Osteocyte (in vitro differentiated cells): ENCODE measurements around the gene NR2F6. TPM values are rescaled to one million over a fixed set of nuclear protein-coding genes. Genes with fewer than 3 reads are reported as not detected.

ENCODE experiments used
- DNase-seq: peaks from one replicate; pipeline ENCODE4 v3.0.0; 2021; ENCODE audit warnings: mixed read lengths; ENCODE audit not compliant: unreplicated experiment; ENCODE audit errors: extremely low spot score
- H3K27ac Mint-ChIP-seq: one replicate; pipeline ENCODE4 v1.8.0; 2021; ENCODE audit warnings: mild to moderate bottlenecking, mixed read lengths; ENCODE audit not compliant: unreplicated experiment
- H3K27me3 Mint-ChIP-seq: one replicate; pipeline ENCODE4 v1.8.0; 2021; ENCODE audit warnings: mixed read lengths; ENCODE audit not compliant: unreplicated experiment
- H3K36me3 Mint-ChIP-seq: one replicate; pipeline ENCODE4 v1.8.0; 2021; ENCODE audit warnings: mixed read lengths; ENCODE audit not compliant: unreplicated experiment
- H3K4me1 Mint-ChIP-seq: one replicate; pipeline ENCODE4 v1.8.0; 2021; ENCODE audit warnings: mixed read lengths; ENCODE audit not compliant: unreplicated experiment
- H3K4me3 Mint-ChIP-seq: one replicate; pipeline ENCODE4 v1.8.0; 2021; ENCODE audit warnings: mild to moderate bottlenecking, moderate library complexity, mixed read lengths; ENCODE audit not compliant: unreplicated experiment
- H3K9me3 Mint-ChIP-seq: one replicate; pipeline ENCODE4 v1.8.0; 2021; ENCODE audit warnings: mixed read lengths; ENCODE audit not compliant: unreplicated experiment
- total RNA-seq: library from RNA; stranded (reverse); gene quantifications from 2 replicates; pipeline ENCODE4 v1.2.1, GENCODE V29; 2021
- TF ChIP-seq, protein P1 (sequence below): fragments of 200-600 bp; sonication (generic); IDR thresholded peaks from 2 replicates; pipeline ENCODE4 v1.5.0; 2021; ENCODE audit warnings: antibody characterized with exemption, mild to moderate bottlenecking, moderate library complexity

Gene NR2F6
- total RNA-seq, 1 donor from 2014 or later = 44.2 TPM

GRCh38 chr19:17209126-17210036 lies 36.3 kb downstream of the NR2F6 start:
- peak overlapping the region; percentile 12 for H3K27ac Mint-ChIP-seq
- no peaks in the 10 kb centered on the region for H3K9me3 Mint-ChIP-seq
- H3K4me1 Mint-ChIP-seq = peaks cover 7% of the 10 kb centered on the region

DNA sequence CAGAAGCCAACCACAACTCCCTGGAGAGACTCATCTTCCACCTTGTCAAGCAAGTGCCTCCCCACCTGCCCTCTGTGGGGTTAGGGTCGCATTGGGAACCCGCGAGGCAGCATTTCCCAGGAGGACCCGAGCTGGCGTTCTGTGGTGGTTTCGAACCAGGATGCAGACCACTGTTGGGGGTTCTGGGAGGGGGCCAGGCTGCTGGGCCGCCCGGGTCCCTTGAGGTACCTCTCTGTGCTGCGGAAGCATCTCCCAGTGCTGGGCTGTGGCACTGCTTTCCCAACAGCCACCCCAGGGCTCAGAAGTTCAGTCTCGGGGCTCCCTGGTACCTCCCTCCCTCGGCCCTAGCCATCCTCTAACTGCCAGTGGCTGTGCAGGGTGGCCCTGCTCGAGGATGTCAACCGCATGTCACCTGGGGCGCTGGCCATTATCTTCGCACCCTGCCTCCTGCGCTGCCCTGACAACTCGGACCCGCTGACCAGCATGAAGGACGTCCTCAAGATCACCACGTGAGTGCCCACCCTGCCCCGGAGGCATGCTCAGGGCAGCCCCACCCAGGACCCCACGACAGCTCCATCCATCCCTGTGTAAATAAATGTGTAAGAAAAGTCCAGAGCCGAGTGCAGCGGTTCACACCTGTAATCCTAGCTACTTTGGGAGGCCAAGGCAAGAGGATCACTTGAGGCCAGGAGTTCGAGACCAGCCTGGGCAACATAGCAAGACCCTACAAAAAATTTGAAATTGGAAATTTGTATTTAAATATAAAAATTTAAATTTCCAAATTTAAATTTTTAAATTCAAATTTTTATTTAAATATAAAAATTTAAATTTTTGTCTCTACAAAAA lies 38.8 kb downstream of the NR2F6 start:
- no peaks in the 10 kb centered on the region for H3K9me3 Mint-ChIP-seq
- H3K27ac Mint-ChIP-seq = no peak overlapping the region

More at GRCh38 chr19:17209126-17210036, 36.3 kb downstream of the NR2F6 start:
- DNase-seq = no peak
- no peaks in the 10 kb centered on the region for H3K27me3 Mint-ChIP-seq
- H3K4me3 Mint-ChIP-seq = no peak overlapping the region
- peaks cover 26% of the 10 kb centered on the region for H3K36me3 Mint-ChIP-seq
- TF ChIP-seq, protein P1, sequence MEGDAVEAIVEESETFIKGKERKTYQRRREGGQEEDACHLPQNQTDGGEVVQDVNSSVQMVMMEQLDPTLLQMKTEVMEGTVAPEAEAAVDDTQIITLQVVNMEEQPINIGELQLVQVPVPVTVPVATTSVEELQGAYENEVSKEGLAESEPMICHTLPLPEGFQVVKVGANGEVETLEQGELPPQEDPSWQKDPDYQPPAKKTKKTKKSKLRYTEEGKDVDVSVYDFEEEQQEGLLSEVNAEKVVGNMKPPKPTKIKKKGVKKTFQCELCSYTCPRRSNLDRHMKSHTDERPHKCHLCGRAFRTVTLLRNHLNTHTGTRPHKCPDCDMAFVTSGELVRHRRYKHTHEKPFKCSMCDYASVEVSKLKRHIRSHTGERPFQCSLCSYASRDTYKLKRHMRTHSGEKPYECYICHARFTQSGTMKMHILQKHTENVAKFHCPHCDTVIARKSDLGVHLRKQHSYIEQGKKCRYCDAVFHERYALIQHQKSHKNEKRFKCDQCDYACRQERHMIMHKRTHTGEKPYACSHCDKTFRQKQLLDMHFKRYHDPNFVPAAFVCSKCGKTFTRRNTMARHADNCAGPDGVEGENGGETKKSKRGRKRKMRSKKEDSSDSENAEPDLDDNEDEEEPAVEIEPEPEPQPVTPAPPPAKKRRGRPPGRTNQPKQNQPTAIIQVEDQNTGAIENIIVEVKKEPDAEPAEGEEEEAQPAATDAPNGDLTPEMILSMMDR = no peak

GRCh38 chr19:17205237-17206140 lies 40.2 kb downstream of the NR2F6 start:
- H3K27me3 Mint-ChIP-seq = no peaks in the 10 kb centered on the region
- H3K36me3 Mint-ChIP-seq = peaks cover 47% of the 10 kb centered on the region
- peaks cover 5% of the 10 kb centered on the region for H3K4me1 Mint-ChIP-seq
- H3K9me3 Mint-ChIP-seq = no peaks in the 10 kb centered on the region
- TF ChIP-seq, protein P1 = peak; percentile 56
- no peak overlapping the region for H3K27ac Mint-ChIP-seq
- H3K4me3 Mint-ChIP-seq = no peak overlapping the region
- DNase-seq = no peak

More for the DNA sequence above, 38.8 kb downstream of the NR2F6 start:
- H3K4me1 Mint-ChIP-seq = peaks cover 5% of the 10 kb centered on the region
- H3K27me3 Mint-ChIP-seq = no peaks in the 10 kb centered on the region
- TF ChIP-seq, protein P1 = no peak
- H3K36me3 Mint-ChIP-seq = peaks cover 35% of the 10 kb centered on the region
- DNase-seq = no peak
- no peak overlapping the region for H3K4me3 Mint-ChIP-seq

- Mint-ChIP-seq H3K4me3 (no peak overlapping the region), H3K4me1 (no peaks in the 10 kb centered on the region), H3K9me3 (no peaks in the 10 kb centered on the region)
Measured at GRCh38 chr19:17202713-17203112, 43.0 kb downstream of the NR2F6 start.

More at GRCh38 chr19:17202713-17203112, 43.0 kb downstream of the NR2F6 start:
- TF ChIP-seq, protein P1 = no peak
- Mint-ChIP-seq H3K36me3 (peaks cover 54% of the 10 kb centered on the region), H3K27ac (no peak overlapping the region), H3K27me3 (no peaks in the 10 kb centered on the region)
- DNase-seq = peak; percentile 77
